ENCODE data around the gene EXOC6B.

GRCh38 chr2:72781480-72781879, 44.4 kb downstream of the EXOC6B start:
- TF ChIP-seq CTCF (IDR thresholded peaks at IDR 0.05) = no peak
- no peak for TF ChIP-seq POLR2A (IDR thresholded peaks at IDR 0.05)
